ENCODE results near the gene HMCN1.

HMCN1 gene

GRCh38 chr1:186139115-186139514, 404.9 kb downstream of the HMCN1 start:
- TF ChIP-seq ZNF565 (CRISPR knock-in tag; conservative IDR thresholded peaks at IDR 0.05; ENCODE audit: low read depth): no peak
- peak; percentile 51; the same call in 1 of the 2 replicates for TF ChIP-seq ZC3H10 (CRISPR knock-in tag; IDR thresholded peaks at IDR 0.05)
- TF ChIP-seq CSRNP3 (CRISPR knock-in tag; IDR thresholded peaks at IDR 0.05): no peak
- ATAC-seq: no peak; the same call in 2 of the 3 replicates

GRCh38 chr1:186139701-186140100, 405.5 kb downstream of the HMCN1 start:
- TF ChIP-seq TCF4 (CRISPR knock-in tag; IDR thresholded peaks at IDR 0.05; ENCODE audit: borderline replicate concordance) (no peak), SNAI2 (CRISPR knock-in tag; IDR thresholded peaks at IDR 0.05) (no peak), ARNTL (CRISPR knock-in tag; IDR thresholded peaks at IDR 0.05; ENCODE audit: borderline replicate concordance, low read depth) (no peak), ZNF565 (CRISPR knock-in tag; conservative IDR thresholded peaks at IDR 0.05; ENCODE audit: low read depth) (no peak), OSR1 (CRISPR knock-in tag; IDR thresholded peaks at IDR 0.05) (no peak), CSRNP3 (CRISPR knock-in tag; IDR thresholded peaks at IDR 0.05) (no peak), TSHZ2 (CRISPR knock-in tag; IDR thresholded peaks at IDR 0.05) (no peak), CREB5 (CRISPR knock-in tag; IDR thresholded peaks at IDR 0.05; ENCODE audit: low read depth) (no peak), ESRRG (CRISPR knock-in tag; IDR thresholded peaks at IDR 0.05) (no peak), ZFP30 (CRISPR knock-in tag; IDR thresholded peaks at IDR 0.05) (no peak)

GRCh38 chr1:186142159-186142558, 408.0 kb downstream of the HMCN1 start:
- ATAC-seq: no peak
- TF ChIP-seq RARB (CRISPR knock-in tag; IDR thresholded peaks at IDR 0.05) (no peak), SNAI2 (CRISPR knock-in tag; IDR thresholded peaks at IDR 0.05) (no peak), ZFP30 (CRISPR knock-in tag; IDR thresholded peaks at IDR 0.05) (no peak), ZNF565 (CRISPR knock-in tag; conservative IDR thresholded peaks at IDR 0.05; ENCODE audit: low read depth) (no peak), BACH2 (CRISPR knock-in tag; IDR thresholded peaks at IDR 0.05; ENCODE audit: borderline replicate concordance) (no peak), ZNF8 (CRISPR knock-in tag; IDR thresholded peaks at IDR 0.05) (no peak), CSDC2 (CRISPR knock-in tag; IDR thresholded peaks at IDR 0.05) (no peak), CSRNP3 (CRISPR knock-in tag; IDR thresholded peaks at IDR 0.05) (no peak), PPARA (CRISPR knock-in tag; IDR thresholded peaks at IDR 0.05; ENCODE audit: borderline replicate concordance) (no peak), ZC3H10 (CRISPR knock-in tag; IDR thresholded peaks at IDR 0.05) (no peak), ESRRG (CRISPR knock-in tag; IDR thresholded peaks at IDR 0.05) (no peak), ISL1 (CRISPR knock-in tag; IDR thresholded peaks at IDR 0.05) (no peak), ARNTL (CRISPR knock-in tag; IDR thresholded peaks at IDR 0.05; ENCODE audit: borderline replicate concordance, low read depth) (no peak), PATZ1 (CRISPR knock-in tag; IDR thresholded peaks at IDR 0.05; ENCODE audit: borderline replicate concordance) (no peak), TCF4 (CRISPR knock-in tag; IDR thresholded peaks at IDR 0.05; ENCODE audit: borderline replicate concordance) (no peak), ZNF70 (CRISPR knock-in tag; IDR thresholded peaks at IDR 0.05) (no peak), POU6F1 (CRISPR knock-in tag; IDR thresholded peaks at IDR 0.05; ENCODE audit: borderline replicate concordance, low read depth) (no peak), OSR1 (CRISPR knock-in tag; IDR thresholded peaks at IDR 0.05) (no peak), TSHZ2 (CRISPR knock-in tag; IDR thresholded peaks at IDR 0.05) (no peak)

More at GRCh38 chr1:186139701-186140100, 405.5 kb downstream of the HMCN1 start:
- ATAC-seq: peak; percentile 88
